H9 (cell line): Measurements from ENCODE around the gene LAMP5. TPM values are rescaled to one million over a fixed set of nuclear protein-coding genes. Genes with fewer than 3 reads are reported as not detected.

Source experiments
- DNase-seq: peaks from one replicate; pipeline ENCODE4 v3.0.0-alpha.2; 2017
- H2AFZ ChIP-seq: one replicate; pipeline ENCODE4 v1.6.1; 2013; ENCODE audit warnings: mild to moderate bottlenecking, low read length, control low read depth, moderate library complexity
- H2AK5ac ChIP-seq: 2 replicates; pipeline ENCODE4 v1.6.1; 2013; ENCODE audit warnings: low read length, control low read depth, mixed read lengths; ENCODE audit not compliant: insufficient read length
- H2BK120ac ChIP-seq: one replicate; pipeline ENCODE4 v1.6.1; 2013; ENCODE audit warnings: low read depth, mild to moderate bottlenecking, low read length, control low read depth, inconsistent platforms; ENCODE audit not compliant: poor library complexity, severe bottlenecking
- H2BK12ac ChIP-seq: 2 replicates; pipeline ENCODE4 v1.6.1; 2013; ENCODE audit warnings: low read length, control low read depth, mixed read lengths, low read depth; ENCODE audit not compliant: insufficient read length
- H2BK15ac ChIP-seq: 2 replicates; pipeline ENCODE4 v1.6.1; 2013; ENCODE audit warnings: low read depth, low read length, control low read depth
- H2BK20ac ChIP-seq: one replicate; pipeline ENCODE4 v1.6.1; 2013; ENCODE audit warnings: low read depth, mild to moderate bottlenecking, low read length, control low read depth, inconsistent platforms; ENCODE audit not compliant: poor library complexity, severe bottlenecking
- H2BK5ac ChIP-seq: 2 replicates; pipeline ENCODE4 v1.6.1; 2013; ENCODE audit warnings: low read length, control low read depth, mixed read lengths; ENCODE audit not compliant: insufficient read length
- H3K14ac ChIP-seq: 2 replicates; pipeline ENCODE4 v1.6.1; 2013; ENCODE audit warnings: low read length, control low read depth; ENCODE audit not compliant: insufficient read depth
- H3K18ac ChIP-seq: 2 replicates; pipeline ENCODE4 v1.6.1; 2013; ENCODE audit warnings: low read depth, mild to moderate bottlenecking, mixed read lengths, low read length, control low read depth; ENCODE audit not compliant: insufficient read length
- H3K23ac ChIP-seq: 2 replicates; pipeline ENCODE4 v1.6.1; 2013; ENCODE audit warnings: low read length, control low read depth, mixed read lengths, low read depth; ENCODE audit not compliant: insufficient read length
- H3K23me2 ChIP-seq: 2 replicates; pipeline ENCODE4 v1.6.1; 2013; ENCODE audit warnings: low read depth, mild to moderate bottlenecking, mixed read lengths, low read length, control low read depth; ENCODE audit not compliant: insufficient read length, poor library complexity, severe bottlenecking
- H3K27ac ChIP-seq: 2 replicates; pipeline ENCODE4 v1.5.1; 2013; ENCODE audit warnings: low read length, control low read depth, mixed read lengths, low read depth; ENCODE audit not compliant: insufficient read length
- H3K27me3 ChIP-seq: 2 replicates; pipeline ENCODE4 v1.6.1; 2013; ENCODE audit warnings: low read length, control low read depth, inconsistent platforms; ENCODE audit not compliant: insufficient read depth
- H3K4ac ChIP-seq: 2 replicates; pipeline ENCODE4 v1.6.1; 2013; ENCODE audit warnings: low read depth, mild to moderate bottlenecking, control low read depth, inconsistent platforms, low read length, moderate library complexity
- H3K4me1 ChIP-seq: 2 replicates; pipeline ENCODE4 v1.6.1; 2013; ENCODE audit warnings: low read length, control low read depth, inconsistent platforms; ENCODE audit not compliant: insufficient read depth
- H3K4me2 ChIP-seq: 2 replicates; pipeline ENCODE4 v1.6.1; 2013; ENCODE audit warnings: low read length, control low read depth, mixed read lengths; ENCODE audit not compliant: insufficient read length, insufficient read depth
- H3K56ac ChIP-seq: 2 replicates; pipeline ENCODE4 v1.6.1; 2013; ENCODE audit warnings: low read depth, mild to moderate bottlenecking, mixed read lengths, low read length, control low read depth; ENCODE audit not compliant: insufficient read length
- H3K79me1 ChIP-seq: 2 replicates; pipeline ENCODE4 v1.6.1; 2013; ENCODE audit warnings: low read depth, mild to moderate bottlenecking, moderate library complexity, low read length, control low read depth, inconsistent platforms; ENCODE audit not compliant: insufficient read depth, poor library complexity, severe bottlenecking
- H3K79me2 ChIP-seq: 2 replicates; pipeline ENCODE4 v1.6.1; 2013; ENCODE audit warnings: low read length, control low read depth, inconsistent platforms; ENCODE audit not compliant: insufficient read depth
- H3K9ac ChIP-seq: 2 replicates; pipeline ENCODE4 v1.6.1; 2013; ENCODE audit warnings: low read length, control low read depth, mixed read lengths; ENCODE audit not compliant: insufficient read length; ENCODE audit errors: extremely low read depth
- H3K9me3 ChIP-seq: one replicate; pipeline ENCODE4 v1.6.1; 2013; ENCODE audit warnings: low read depth, low read length, inconsistent platforms; ENCODE audit not compliant: control insufficient read depth
- H3T11ph ChIP-seq: one replicate; pipeline ENCODE4 v1.6.1; 2013; ENCODE audit warnings: mild to moderate bottlenecking, low read length, control low read depth, inconsistent platforms
- H4K20me1 ChIP-seq: one replicate; pipeline ENCODE4 v1.6.1; 2013; ENCODE audit not compliant: control insufficient read depth, insufficient read length, insufficient read depth
- H4K5ac ChIP-seq: 2 replicates; pipeline ENCODE4 v1.6.1; 2013; ENCODE audit warnings: low read depth, mild to moderate bottlenecking, mixed read lengths, low read length, control low read depth; ENCODE audit not compliant: insufficient read length
- H4K8ac ChIP-seq: replicated peaks from 2 replicates; pipeline ENCODE4 v1.6.1; 2013; ENCODE audit warnings: low read length, control low read depth, mixed read lengths, low read depth; ENCODE audit not compliant: insufficient read length
- H4K91ac ChIP-seq: 2 replicates; pipeline ENCODE4 v1.6.1; 2013; ENCODE audit warnings: low read depth, mild to moderate bottlenecking, moderate library complexity, mixed read lengths, low read length, control low read depth; ENCODE audit not compliant: insufficient read length
- H3K27ac Mint-ChIP-seq, 3 experiments: 2 replicates in 2 of 3; 3 replicates in 1 of 3; pipeline ENCODE4 v1.8.0; 2020 to 2021; ENCODE audit warnings: mixed read lengths in 3 of 3, mild to moderate bottlenecking in 1 of 3, moderate library complexity in 1 of 3
- H3K27me3 Mint-ChIP-seq: 2 replicates; pipeline ENCODE4 v1.8.0; 2021; ENCODE audit warnings: low read depth, mild to moderate bottlenecking, moderate library complexity, mixed read lengths
- H3K36me3 Mint-ChIP-seq, 3 experiments: 2 replicates in 2 of 3; 3 replicates in 1 of 3; pipeline ENCODE4 v1.8.0; 2020 to 2021; ENCODE audit warnings: low read depth in 3 of 3, mixed read lengths in 3 of 3; ENCODE audit not compliant: insufficient read depth in 1 of 3
- H3K4me1 Mint-ChIP-seq, 2 experiments: 2 replicates each; pipeline ENCODE4 v1.8.0; 2020; ENCODE audit warnings: mixed read lengths in 2 of 2
- H3K4me3 Mint-ChIP-seq, 2 experiments: 2 replicates in 1 of 2; 3 replicates in 1 of 2; pipeline ENCODE4 v1.8.0; 2020 to 2021; ENCODE audit warnings: mild to moderate bottlenecking in 2 of 2, mixed read lengths in 2 of 2, moderate library complexity in 1 of 2
- H3K9me3 Mint-ChIP-seq, 2 experiments: 2 replicates in 1 of 2; 3 replicates in 1 of 2; pipeline ENCODE4 v1.8.0; 2020; ENCODE audit warnings: mild to moderate bottlenecking in 2 of 2, mixed read lengths in 2 of 2, moderate library complexity in 1 of 2
- CTCF ChIP-seq: fragments of 200-600 bp; sonication (generic); conservative IDR thresholded peaks from 3 replicates; pipeline ENCODE4 v1.8.0; 2021; ENCODE audit warnings: antibody characterized with exemption, mild to moderate bottlenecking
- WGBS: extraction: QIAGEN DNeasy Blood & Tissue Kit; methylation state at CpG from one replicate; pipeline ENCODE4 v1.1.7; 2013; ENCODE audit warnings: missing lambda C conversion rate, low lambda C conversion rate, mixed read lengths; ENCODE audit not compliant: insufficient read length; ENCODE audit errors: extremely low coverage; 5-methylcytosine and 5-hydroxymethylcytosine counted together
- total RNA-seq: library from RNA; stranded (reverse); gene quantifications from 2 replicates; pipeline ENCODE4 v1.2.1, GENCODE V29; 2021

LAMP5 gene
- total RNA-seq, 1 experiment from 2014 or later = 0.35 TPM

GRCh38 chr20:9573335-9574151, 59.2 kb downstream of the LAMP5 start:
- H2BK20ac ChIP-seq = no peak overlapping the region
- Mint-ChIP-seq H3K4me1 (peaks cover 58 to 67% of the 10 kb centered on the region in 2 experiments), H3K36me3 (peaks cover 0 to 2% (median 0%) of the 10 kb centered on the region in 3 experiments; a peak in 2 of 7 replicates), H3K9me3 (peaks cover 0 to 2% of the 10 kb centered on the region in 2 experiments; a peak in 1 of 5 replicates), H3K4me3 (peak overlapping the region; percentile 46 to 75), H3K27me3 (peaks cover 78% of the 10 kb centered on the region), H3K27ac (peak overlapping the region; percentile 0 to 91 (median 37); a peak in 6 of 7 replicates)
- peak overlapping the region; percentile 25 for H3K4me2 ChIP-seq
- H3K23me2 ChIP-seq = no peaks in the 10 kb centered on the region
- peaks cover 36% of the 10 kb centered on the region; the same call in 1 of the 2 replicates for H3K4me1 ChIP-seq
- H4K8ac ChIP-seq = no peak overlapping the region
- no peak overlapping the region for H2BK5ac ChIP-seq
- peaks cover 7% of the 10 kb centered on the region; the same call in 1 of the 2 replicates for H3K27me3 ChIP-seq
- H2BK120ac ChIP-seq = no peak overlapping the region
- no peak overlapping the region for H4K5ac ChIP-seq
- no peak overlapping the region for H3K27ac ChIP-seq
- no peak overlapping the region for H3T11ph ChIP-seq
- no peak overlapping the region for H3K4ac ChIP-seq
- no peak for DNase-seq
- peak overlapping the region; percentile 44 for H3K18ac ChIP-seq
- H2BK12ac ChIP-seq = no peak overlapping the region
- H3K56ac ChIP-seq = no peak overlapping the region
- no peaks in the 10 kb centered on the region for H4K20me1 ChIP-seq
- no peaks in the 10 kb centered on the region for H3K9me3 ChIP-seq
- no peak overlapping the region for H2AK5ac ChIP-seq
- TF ChIP-seq CTCF = no peak
- H2AFZ ChIP-seq = no peak overlapping the region
- no peak overlapping the region for H3K23ac ChIP-seq
- H3K14ac ChIP-seq = no peak overlapping the region
- no peak overlapping the region for H3K9ac ChIP-seq
- no peak overlapping the region for H2BK15ac ChIP-seq
- no peaks in the 10 kb centered on the region for H3K79me2 ChIP-seq
- no CpG with 5 or more reads among the region's 13 CpGs for WGBS
- no peaks in the 10 kb centered on the region for H3K79me1 ChIP-seq
- H4K91ac ChIP-seq = no peak overlapping the region
